Measurements from ENCODE around the gene KRTAP4-3.
"Not testable (repeated sequence)": the region's sequence is repeated elsewhere in the genome, so short reads cannot be mapped to it uniquely, and the experiment has no call there.

The KRTAP4-3 gene

DNA sequence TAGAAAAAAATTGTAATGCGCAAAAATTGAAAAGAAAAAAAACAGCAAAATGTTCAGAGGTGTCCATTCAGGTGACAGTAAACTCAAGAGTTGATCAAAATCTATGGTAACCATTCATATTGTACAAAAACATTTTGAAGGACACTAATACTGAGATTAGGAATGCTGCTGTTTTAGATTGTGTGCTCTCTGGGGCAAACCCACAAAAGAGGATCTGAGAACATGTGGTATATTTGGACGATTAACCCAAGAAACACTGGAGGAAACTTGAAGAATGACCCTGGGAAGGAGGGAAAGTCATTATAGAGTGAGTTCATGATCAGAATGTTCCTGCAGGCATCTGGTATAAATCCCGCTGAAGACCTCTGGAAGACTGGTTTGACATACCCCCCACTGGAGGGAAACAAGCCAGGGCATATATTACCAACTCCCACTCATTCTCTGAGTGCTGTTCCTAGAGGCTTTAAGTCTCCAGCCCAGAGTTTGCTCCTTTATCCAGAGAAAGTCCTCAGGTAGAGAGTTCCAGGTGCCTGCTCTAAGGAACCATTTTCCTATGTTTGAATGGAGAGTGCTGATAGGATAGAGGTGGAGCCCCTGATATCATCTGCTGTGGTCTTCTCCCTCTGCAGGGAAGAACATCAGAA is 8.8 kb upstream of the KRTAP4-3 start:
- peaks cover 9% of the 10 kb centered on the region for H3K4me1 Mint-ChIP-seq (ENCODE audit: low read depth)
- no peak overlapping the region for H3K4me3 Mint-ChIP-seq
- H3K27ac Mint-ChIP-seq: no peak overlapping the region
- H3K27me3 Mint-ChIP-seq: no peaks in the 10 kb centered on the region
- H3K9me3 Mint-ChIP-seq: no peaks in the 10 kb centered on the region
- H3K36me3 Mint-ChIP-seq (ENCODE audit: low read depth): no peaks in the 10 kb centered on the region

DNA sequence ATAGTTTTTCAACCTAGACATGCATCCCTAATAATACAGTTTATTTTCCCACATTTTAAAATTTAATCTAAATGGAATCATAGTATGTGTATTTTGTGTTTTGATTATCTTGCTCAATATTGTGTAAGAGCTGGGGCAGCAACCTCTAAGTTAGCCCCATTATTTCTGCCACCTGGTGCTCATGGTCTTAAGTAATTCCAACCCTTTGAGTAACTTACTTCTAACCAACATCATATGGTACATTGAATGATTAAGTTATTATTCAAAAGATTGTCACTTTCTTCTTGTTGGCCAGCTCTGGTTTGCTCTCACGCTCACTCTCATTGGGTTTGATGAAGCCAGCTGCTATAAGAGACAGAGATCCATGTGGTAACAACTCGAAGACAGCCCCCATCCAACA is 3.9 kb upstream of the KRTAP4-3 start:
- H3K27ac Mint-ChIP-seq: no peak overlapping the region
- H3K4me1 Mint-ChIP-seq (ENCODE audit: low read depth): peaks cover 2% of the 10 kb centered on the region
- H3K4me3 Mint-ChIP-seq: no peak overlapping the region
- H3K27me3 Mint-ChIP-seq: no peaks in the 10 kb centered on the region
- H3K9me3 Mint-ChIP-seq: no peaks in the 10 kb centered on the region
- H3K36me3 Mint-ChIP-seq (ENCODE audit: low read depth): no peaks in the 10 kb centered on the region

DNA sequence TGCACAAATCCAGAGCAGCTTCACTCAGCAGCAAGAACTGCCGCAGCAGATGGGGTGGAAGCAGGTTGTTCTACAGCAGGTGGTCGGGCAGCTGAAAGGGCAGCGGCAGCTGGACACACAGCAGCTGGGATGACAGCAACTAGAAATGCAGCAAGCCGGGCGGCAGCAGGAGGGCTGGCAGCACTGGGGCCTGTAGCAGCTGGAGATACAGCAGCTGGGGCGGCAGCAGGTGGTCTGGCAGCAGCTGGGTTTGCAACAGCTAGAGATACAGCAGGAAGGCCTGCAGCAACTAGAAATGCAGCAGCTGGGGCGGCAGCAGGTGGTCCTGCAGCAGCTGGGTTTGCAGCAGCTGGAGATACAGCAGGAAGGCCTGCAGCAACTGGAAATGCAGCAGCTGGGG is 460 bp downstream of the KRTAP4-3 start:
- H3K4me1 Mint-ChIP-seq (ENCODE audit: low read depth): no peaks in the 10 kb centered on the region
- no peak overlapping the region for H3K27ac Mint-ChIP-seq
- no peak overlapping the region for H3K4me3 Mint-ChIP-seq
- H3K27me3 Mint-ChIP-seq: no peaks in the 10 kb centered on the region
- H3K9me3 Mint-ChIP-seq: no peaks in the 10 kb centered on the region
- no peaks in the 10 kb centered on the region for H3K36me3 Mint-ChIP-seq (ENCODE audit: low read depth)

DNA sequence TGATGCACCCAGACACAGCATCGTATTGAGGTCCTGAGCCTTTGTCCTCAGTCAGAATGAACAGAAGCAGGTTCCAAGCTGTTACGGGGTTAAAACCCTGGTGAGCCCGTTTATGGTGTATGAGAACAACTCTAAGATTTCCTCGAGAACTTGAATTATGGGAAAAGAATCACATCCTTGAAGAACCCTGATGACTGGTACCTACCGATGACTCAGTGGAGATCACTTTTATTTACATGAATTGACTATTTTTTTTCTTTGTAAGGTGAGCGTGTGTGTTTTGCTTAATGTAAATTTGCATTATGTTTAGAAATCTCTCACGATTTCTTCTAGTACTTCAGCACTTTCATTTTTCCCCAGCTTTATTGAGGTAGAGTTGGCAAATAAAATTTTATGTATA is 4.2 kb downstream of the KRTAP4-3 start:
- Mint-ChIP-seq H3K27me3 (no peaks in the 10 kb centered on the region), H3K4me3 (no peak overlapping the region), H3K4me1 (ENCODE audit: low read depth) (no peaks in the 10 kb centered on the region), H3K27ac (no peak overlapping the region), H3K9me3 (no peaks in the 10 kb centered on the region), H3K36me3 (ENCODE audit: low read depth) (no peaks in the 10 kb centered on the region)

DNA sequence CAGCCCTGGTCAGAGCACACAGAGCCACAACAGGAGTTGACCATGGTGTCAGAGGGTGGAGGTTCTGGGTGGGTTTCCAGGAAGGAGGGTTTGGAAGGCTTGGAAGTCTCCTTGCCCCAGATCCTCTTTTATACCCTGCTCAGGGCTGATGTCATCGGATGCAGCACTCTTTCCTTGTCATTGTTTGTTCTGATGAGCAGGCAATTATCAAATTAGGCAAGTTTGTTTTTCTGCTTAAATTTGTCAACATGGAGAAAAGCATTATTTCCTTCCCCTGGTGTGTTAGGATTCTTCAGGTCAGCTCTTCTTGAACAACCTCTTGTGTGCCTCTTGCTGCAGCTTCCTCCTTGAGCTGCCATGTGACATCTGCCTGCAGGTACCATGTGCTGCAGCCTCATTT is 7.4 kb downstream of the KRTAP4-3 start, which contains the start of gene KRTAP4-4:
TSS of gene KRTAP4-4 (minus strand) at position 101 of the 400 bp plus-strand sequence. CDS start at position 44, 57 bp downstream.
- Mint-ChIP-seq H3K36me3 (ENCODE audit: low read depth) (no peaks in the 10 kb centered on the region), H3K9me3 (no peaks in the 10 kb centered on the region), H3K4me3 (no peak within 1 kb of the TSS), H3K4me1 (ENCODE audit: low read depth) (no peaks in the 10 kb centered on the region), H3K27me3 (no peaks in the 10 kb centered on the region), H3K27ac (no peak within 1 kb of the TSS)

DNA sequence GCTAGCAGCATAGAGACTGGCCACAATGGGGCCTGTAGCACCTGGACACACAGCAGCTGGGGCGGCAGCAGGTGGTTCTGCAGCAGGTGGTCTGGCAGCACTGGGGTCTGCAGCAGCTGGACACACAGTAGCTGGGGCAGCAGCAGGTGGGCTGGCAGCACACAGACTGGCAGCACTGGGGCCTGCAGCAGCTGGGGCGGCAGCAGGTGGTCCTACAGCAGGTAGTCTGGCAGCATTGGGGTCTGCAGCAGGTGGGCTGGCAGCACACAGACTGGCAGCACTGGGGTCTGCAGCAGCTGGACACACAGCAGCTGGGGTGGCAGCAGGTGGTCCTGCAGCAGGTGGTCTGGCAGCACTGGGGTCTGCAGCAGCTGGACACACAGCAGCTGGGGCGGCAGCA is 7.8 kb downstream of the KRTAP4-3 start:
- H3K36me3 Mint-ChIP-seq (ENCODE audit: low read depth); H3K4me1 Mint-ChIP-seq (ENCODE audit: low read depth); H3K27me3 Mint-ChIP-seq; H3K9me3 Mint-ChIP-seq; H3K27ac Mint-ChIP-seq; H3K4me3 Mint-ChIP-seq: not testable (repeated sequence)

DNA sequence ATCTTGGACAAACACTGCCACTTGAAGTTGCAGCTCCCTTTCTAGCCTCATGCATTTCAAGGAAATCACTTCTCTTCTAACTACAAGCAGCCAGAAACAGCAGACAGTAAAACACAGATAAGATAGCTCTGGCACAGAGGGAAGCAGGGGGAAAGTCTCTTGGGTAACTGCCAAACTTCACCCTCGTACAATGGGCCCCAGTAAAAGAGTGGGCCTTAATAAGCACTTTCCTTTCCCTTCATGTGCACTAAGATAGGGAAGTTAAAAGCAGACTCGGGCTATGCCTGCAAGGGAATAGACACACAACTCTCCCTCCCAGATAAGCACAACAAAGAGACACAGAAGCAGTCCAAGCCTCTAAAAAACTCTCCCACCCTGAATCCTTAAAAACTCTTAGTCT is 14.2 kb downstream of the KRTAP4-3 start:
- Mint-ChIP-seq H3K9me3 (no peaks in the 10 kb centered on the region), H3K27me3 (peaks cover 3% of the 10 kb centered on the region), H3K4me3 (no peak overlapping the region), H3K36me3 (ENCODE audit: low read depth) (no peaks in the 10 kb centered on the region), H3K27ac (no peak overlapping the region), H3K4me1 (ENCODE audit: low read depth) (no peaks in the 10 kb centered on the region)

DNA sequence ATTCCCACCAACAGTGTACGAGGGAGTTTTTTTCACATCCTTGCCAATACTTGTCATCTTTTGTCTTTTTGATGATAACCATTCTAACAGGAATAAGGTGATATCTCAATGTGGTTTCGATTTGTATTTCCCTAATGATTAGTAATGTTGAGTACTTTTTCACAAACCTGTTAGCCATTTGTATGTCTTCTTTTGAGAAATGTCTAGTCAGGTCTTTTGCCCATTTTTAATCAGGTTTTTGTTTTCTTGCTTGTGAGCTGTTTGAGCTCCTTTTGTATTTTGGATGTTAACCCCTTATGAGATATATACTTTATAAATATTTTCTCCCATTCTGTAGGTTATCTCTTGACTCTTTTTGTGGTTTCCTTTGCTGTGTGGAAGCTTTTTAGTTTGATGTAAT is 16.5 kb downstream of the KRTAP4-3 start:
- no peak overlapping the region for H3K27ac Mint-ChIP-seq
- no peaks in the 10 kb centered on the region for H3K36me3 Mint-ChIP-seq (ENCODE audit: low read depth)
- no peaks in the 10 kb centered on the region for H3K4me1 Mint-ChIP-seq (ENCODE audit: low read depth)
- H3K9me3 Mint-ChIP-seq: no peaks in the 10 kb centered on the region
- H3K4me3 Mint-ChIP-seq: no peak overlapping the region
- peaks cover 3% of the 10 kb centered on the region for H3K27me3 Mint-ChIP-seq

DNA sequence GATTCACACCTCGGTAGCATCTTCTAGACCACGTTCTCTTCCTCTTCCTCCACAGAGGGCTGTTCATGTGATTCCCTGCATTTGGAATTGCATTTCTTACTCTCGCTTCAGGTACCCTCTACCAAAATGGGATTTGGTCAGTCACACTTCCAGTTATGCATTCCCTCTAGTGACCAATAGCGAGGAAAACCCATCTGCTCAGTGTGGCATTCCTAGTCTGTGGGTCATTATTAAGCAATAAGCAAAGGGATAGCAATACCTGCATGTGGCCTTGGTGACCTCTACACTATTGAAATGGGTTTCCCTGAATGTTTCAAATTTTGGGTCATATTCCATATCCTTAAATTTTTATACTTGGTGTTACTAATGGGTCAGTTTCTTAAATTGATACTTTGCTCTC is 18.0 kb downstream of the KRTAP4-3 start:
- no peak overlapping the region for H3K4me3 Mint-ChIP-seq
- peaks cover 3% of the 10 kb centered on the region for H3K27me3 Mint-ChIP-seq
- no peaks in the 10 kb centered on the region for H3K4me1 Mint-ChIP-seq (ENCODE audit: low read depth)
- no peaks in the 10 kb centered on the region for H3K9me3 Mint-ChIP-seq
- no peaks in the 10 kb centered on the region for H3K36me3 Mint-ChIP-seq (ENCODE audit: low read depth)
- no peak overlapping the region for H3K27ac Mint-ChIP-seq

DNA sequence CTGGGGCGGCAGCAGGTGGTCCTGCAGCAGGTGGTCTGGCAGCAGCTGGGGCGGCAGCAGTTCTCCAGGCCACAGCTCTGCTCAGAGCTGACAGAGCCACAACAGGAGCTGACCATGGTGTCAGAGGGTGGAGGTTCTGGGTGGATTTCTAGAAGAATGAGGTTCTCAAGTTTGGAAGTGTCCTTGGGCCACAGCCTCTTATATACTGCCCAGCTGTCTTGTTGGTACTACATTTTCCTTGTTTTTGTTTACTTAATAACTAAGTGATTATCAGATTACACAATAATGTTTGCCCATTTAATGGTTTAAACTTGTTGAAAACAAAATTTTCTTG is 18.4 kb downstream of the KRTAP4-3 start, which contains the start of gene KRTAP4-5:
TSS of gene KRTAP4-5 (minus strand) at position 174 of the 334 bp plus-strand sequence. CDS start at position 116, 58 bp downstream.
- Mint-ChIP-seq H3K27ac (no peak within 1 kb of the TSS), H3K9me3 (no peaks in the 10 kb centered on the region), H3K4me1 (ENCODE audit: low read depth) (no peaks in the 10 kb centered on the region), H3K27me3 (peaks cover 3% of the 10 kb centered on the region), H3K36me3 (ENCODE audit: low read depth) (no peaks in the 10 kb centered on the region), H3K4me3 (no peak within 1 kb of the TSS)

DNA sequence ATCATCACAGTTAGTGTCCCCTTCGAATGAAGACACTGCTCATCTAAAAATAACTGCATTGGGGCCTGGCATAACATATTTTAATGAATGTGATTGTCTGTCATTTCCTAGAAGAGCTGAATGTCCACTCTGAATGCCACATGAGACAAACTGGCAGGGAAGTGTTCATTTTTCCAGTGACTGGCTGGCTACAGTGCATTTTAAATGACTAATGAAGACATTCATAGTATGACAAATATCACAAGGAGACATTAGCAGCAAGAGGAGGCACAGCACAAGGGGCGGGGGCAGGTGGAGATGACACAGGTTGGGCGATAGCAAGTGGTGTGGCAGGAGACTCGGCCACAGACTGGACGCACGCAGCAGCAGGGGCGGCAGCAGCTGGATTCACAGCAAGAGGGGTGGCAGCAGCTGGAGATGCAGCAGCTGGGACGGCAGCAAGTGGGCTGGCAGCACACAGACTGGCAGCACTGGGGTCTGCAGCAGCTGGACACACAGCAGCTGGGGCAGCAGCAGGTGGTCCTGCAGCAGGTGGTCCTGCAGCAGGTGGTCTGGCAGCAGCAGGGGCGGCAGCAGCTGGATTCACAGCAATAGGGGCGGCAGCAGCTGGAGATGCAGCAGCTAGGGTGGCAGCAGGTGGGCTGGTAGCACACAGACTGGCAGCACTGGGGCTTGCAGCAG is 18.9 kb downstream of the KRTAP4-3 start:
- not testable (repeated sequence) for H3K4me3 Mint-ChIP-seq; H3K27me3 Mint-ChIP-seq; H3K4me1 Mint-ChIP-seq (ENCODE audit: low read depth); H3K27ac Mint-ChIP-seq; H3K36me3 Mint-ChIP-seq (ENCODE audit: low read depth); H3K9me3 Mint-ChIP-seq

DNA sequence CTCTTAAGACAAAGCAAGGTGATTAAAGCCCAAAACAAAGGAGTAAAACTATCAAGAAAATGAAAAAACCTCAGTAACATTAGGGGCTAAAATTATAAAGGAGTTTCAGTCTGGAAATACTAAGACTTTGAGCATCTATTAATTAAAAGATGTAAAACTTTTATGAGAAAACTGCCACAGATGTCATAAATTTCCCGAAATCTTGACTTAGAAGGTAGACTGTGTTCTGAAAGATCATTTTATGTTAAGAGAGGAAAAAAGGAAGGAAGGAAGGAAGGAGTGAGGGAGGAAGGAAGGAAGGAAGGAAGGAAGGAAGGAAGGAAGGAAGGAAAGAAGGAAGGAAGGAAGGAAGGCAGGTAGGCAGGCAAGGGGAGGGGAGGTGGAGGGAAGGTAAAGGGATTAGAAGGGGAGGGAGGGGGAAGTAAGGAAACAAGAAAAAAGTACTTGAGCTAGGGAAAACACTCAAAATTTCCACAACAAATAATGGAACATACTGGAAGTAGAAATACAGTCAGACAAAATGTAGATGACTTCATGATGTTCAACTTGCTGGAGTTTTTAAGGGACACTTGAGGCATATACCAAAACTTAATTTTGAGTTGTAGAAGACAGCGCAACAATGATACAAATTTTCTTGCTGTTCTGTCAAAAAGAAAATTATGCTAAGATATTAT is 20.4 kb downstream of the KRTAP4-3 start:
- no peak overlapping the region for H3K4me3 Mint-ChIP-seq

DNA sequence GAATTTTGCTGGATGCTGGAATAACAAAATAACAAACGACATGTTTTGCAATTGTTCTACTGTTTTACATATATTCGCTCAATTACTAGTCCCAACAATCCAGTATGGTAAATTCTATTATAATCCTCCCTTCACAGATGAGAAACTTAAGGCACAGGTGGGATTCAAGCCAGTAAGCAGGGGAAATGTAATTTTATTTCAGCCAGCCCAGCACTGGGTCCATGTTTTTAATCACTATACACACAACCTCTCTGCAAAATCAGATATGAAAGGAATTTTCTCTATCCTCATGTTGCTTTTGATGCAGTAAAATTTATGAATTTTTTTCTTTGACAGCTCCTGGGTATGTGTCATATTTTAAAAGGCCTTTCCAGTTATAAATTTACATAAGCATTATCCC is 22.8 kb downstream of the KRTAP4-3 start:
- peaks cover 25% of the 10 kb centered on the region for H3K9me3 Mint-ChIP-seq
- no peak overlapping the region for H3K27ac Mint-ChIP-seq
- H3K4me3 Mint-ChIP-seq: no peak overlapping the region
- H3K4me1 Mint-ChIP-seq (ENCODE audit: low read depth): no peaks in the 10 kb centered on the region
- peaks cover 5% of the 10 kb centered on the region for H3K36me3 Mint-ChIP-seq (ENCODE audit: low read depth)
- no peaks in the 10 kb centered on the region for H3K27me3 Mint-ChIP-seq

More for the DNA sequence above, 20.4 kb downstream of the KRTAP4-3 start:
- peaks cover 5% of the 10 kb centered on the region for H3K36me3 Mint-ChIP-seq (ENCODE audit: low read depth)
- peaks cover 12% of the 10 kb centered on the region for H3K9me3 Mint-ChIP-seq
- H3K4me1 Mint-ChIP-seq (ENCODE audit: low read depth): no peaks in the 10 kb centered on the region
- no peaks in the 10 kb centered on the region for H3K27me3 Mint-ChIP-seq
- no peak overlapping the region for H3K27ac Mint-ChIP-seq

DNA sequence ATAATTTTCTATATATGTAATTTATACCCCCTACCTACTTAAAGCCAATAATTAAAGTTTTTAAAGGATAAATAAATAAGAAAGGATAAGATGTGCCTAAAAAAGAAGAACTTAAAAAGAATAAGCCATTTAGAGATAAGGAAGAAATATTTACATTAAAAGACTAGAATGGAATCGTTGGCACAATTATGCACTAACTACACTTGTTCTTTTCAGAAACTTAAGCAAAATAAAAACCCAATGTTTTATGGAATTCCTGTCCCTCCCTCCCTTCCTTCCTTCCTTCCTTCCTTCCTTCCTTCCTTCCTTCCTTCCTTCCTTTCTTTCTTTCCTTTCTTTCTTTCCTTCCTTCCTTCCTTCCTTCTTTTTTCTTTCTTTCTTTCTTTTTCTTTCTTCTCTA is 23.2 kb downstream of the KRTAP4-3 start:
- Mint-ChIP-seq H3K36me3 (ENCODE audit: low read depth) (peaks cover 5% of the 10 kb centered on the region), H3K4me1 (ENCODE audit: low read depth) (no peaks in the 10 kb centered on the region), H3K27me3 (no peaks in the 10 kb centered on the region), H3K4me3 (no peak overlapping the region), H3K9me3 (peaks cover 25% of the 10 kb centered on the region), H3K27ac (no peak overlapping the region)

DNA sequence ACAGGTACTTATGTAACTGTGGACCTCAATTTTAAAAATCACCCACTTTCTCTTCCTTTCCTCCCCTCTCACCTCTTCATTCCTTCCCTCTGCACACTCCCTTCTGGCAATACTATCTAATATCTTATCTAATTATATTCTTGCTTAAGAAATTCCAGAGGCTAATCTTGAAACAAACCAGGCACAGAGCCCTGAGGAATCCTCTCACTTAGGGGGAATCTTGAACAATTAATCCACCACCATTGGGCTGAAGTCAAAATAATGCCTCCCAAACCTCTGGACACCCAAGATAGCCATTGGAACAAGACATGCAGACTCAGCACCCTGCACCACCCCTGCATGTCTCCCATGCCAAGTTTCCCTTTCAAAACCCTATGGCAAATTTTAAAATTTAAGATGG is 26.7 kb downstream of the KRTAP4-3 start:
- peaks cover 9% of the 10 kb centered on the region for H3K36me3 Mint-ChIP-seq (ENCODE audit: low read depth)
- peaks cover 38% of the 10 kb centered on the region for H3K9me3 Mint-ChIP-seq
- H3K4me1 Mint-ChIP-seq (ENCODE audit: low read depth): no peaks in the 10 kb centered on the region
- no peaks in the 10 kb centered on the region for H3K27me3 Mint-ChIP-seq
- no peak overlapping the region for H3K4me3 Mint-ChIP-seq
- no peak overlapping the region for H3K27ac Mint-ChIP-seq

Measured in stimulated activated naive CD8-positive, alpha-beta T cell treated with anti-CD3 and anti-CD28 coated beads, Interleukin-15, Interleukin-2, amounts not matched to agents 100 ng/mL and 50 ng/mL, for 24 hours (primary cell).